ENCODE data around the gene EXD1.
A peak's percentile ranks its signal among the peaks of the same experiment; 100 is the strongest.

The EXD1 gene

GRCh38 chr15:41169086-41169485, 61.5 kb downstream of the EXD1 start:
- ATAC-seq: no peak
- TF ChIP-seq ZC3H10 (CRISPR knock-in tag; IDR thresholded peaks at IDR 0.05): no peak
- TF ChIP-seq ZFP30 (CRISPR knock-in tag; IDR thresholded peaks at IDR 0.05): no peak
- TF ChIP-seq PPARA (CRISPR knock-in tag; IDR thresholded peaks at IDR 0.05; ENCODE audit: borderline replicate concordance): no peak
- no peak for TF ChIP-seq CREB5 (CRISPR knock-in tag; IDR thresholded peaks at IDR 0.05; ENCODE audit: low read depth)
- no peak for TF ChIP-seq TSHZ2 (CRISPR knock-in tag; IDR thresholded peaks at IDR 0.05)
- TF ChIP-seq SNAI2 (CRISPR knock-in tag; IDR thresholded peaks at IDR 0.05): no peak
- no peak for TF ChIP-seq RARB (CRISPR knock-in tag; IDR thresholded peaks at IDR 0.05)
- TF ChIP-seq ZNF565 (CRISPR knock-in tag; conservative IDR thresholded peaks at IDR 0.05; ENCODE audit: low read depth): no peak
- no peak for TF ChIP-seq ZNF8 (CRISPR knock-in tag; IDR thresholded peaks at IDR 0.05)
- TF ChIP-seq PATZ1 (CRISPR knock-in tag; IDR thresholded peaks at IDR 0.05; ENCODE audit: borderline replicate concordance): no peak
- TF ChIP-seq, protein P1, sequence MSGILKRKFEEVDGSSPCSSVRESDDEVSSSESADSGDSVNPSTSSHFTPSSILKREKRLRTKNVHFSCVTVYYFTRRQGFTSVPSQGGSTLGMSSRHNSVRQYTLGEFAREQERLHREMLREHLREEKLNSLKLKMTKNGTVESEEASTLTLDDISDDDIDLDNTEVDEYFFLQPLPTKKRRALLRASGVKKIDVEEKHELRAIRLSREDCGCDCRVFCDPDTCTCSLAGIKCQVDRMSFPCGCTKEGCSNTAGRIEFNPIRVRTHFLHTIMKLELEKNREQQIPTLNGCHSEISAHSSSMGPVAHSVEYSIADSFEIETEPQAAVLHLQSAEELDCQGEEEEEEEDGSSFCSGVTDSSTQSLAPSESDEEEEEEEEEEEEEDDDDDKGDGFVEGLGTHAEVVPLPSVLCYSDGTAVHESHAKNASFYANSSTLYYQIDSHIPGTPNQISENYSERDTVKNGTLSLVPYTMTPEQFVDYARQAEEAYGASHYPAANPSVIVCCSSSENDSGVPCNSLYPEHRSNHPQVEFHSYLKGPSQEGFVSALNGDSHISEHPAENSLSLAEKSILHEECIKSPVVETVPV (CRISPR knock-in tag; IDR thresholded peaks at IDR 0.05): no peak
- no peak for TF ChIP-seq TCF4 (CRISPR knock-in tag; IDR thresholded peaks at IDR 0.05; ENCODE audit: borderline replicate concordance)
- no peak for TF ChIP-seq CSDC2 (CRISPR knock-in tag; IDR thresholded peaks at IDR 0.05)
- no peak for TF ChIP-seq GLIS3 (CRISPR knock-in tag; IDR thresholded peaks at IDR 0.05)
- TF ChIP-seq ISL1 (CRISPR knock-in tag; IDR thresholded peaks at IDR 0.05): no peak
- TF ChIP-seq ESRRG (CRISPR knock-in tag; IDR thresholded peaks at IDR 0.05): no peak

- peak; percentile 31; the same call in 2 of the 3 replicates for ATAC-seq
- TF ChIP-seq CSDC2 (CRISPR knock-in tag; IDR thresholded peaks at IDR 0.05): no peak
- no peak for TF ChIP-seq SNAI2 (CRISPR knock-in tag; IDR thresholded peaks at IDR 0.05)
These were observed 68.8 kb downstream of the EXD1 start for GRCh38 chr15:41161736-41162135.

DNA sequence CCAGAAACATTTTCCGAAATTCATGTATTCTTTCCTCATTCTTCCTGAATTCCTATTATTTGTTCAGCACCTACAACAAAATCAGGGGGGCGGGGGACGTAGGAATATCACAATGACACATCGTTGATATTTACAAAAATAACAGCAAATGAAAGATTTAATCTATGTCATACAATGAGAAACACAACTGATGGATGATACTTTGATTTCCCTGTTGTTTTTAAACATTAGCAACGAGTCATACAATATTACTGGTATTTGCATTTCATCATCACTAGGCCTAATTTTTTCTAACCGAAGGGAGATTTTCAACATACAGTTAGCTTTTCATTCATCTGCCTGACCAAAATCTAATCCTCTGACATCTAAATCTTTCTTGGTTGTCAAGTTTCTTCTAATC, 69.2 kb downstream of the EXD1 start:
- no peak for TF ChIP-seq ZNF8 (CRISPR knock-in tag; IDR thresholded peaks at IDR 0.05)
- TF ChIP-seq OSR1 (CRISPR knock-in tag; IDR thresholded peaks at IDR 0.05): no peak
- TF ChIP-seq ZC3H10 (CRISPR knock-in tag; IDR thresholded peaks at IDR 0.05): no peak
- no peak for TF ChIP-seq ZNF565 (CRISPR knock-in tag; conservative IDR thresholded peaks at IDR 0.05; ENCODE audit: low read depth)
- no peak for TF ChIP-seq CSDC2 (CRISPR knock-in tag; IDR thresholded peaks at IDR 0.05)
- TF ChIP-seq ESRRG (CRISPR knock-in tag; IDR thresholded peaks at IDR 0.05): no peak
- no peak for TF ChIP-seq TOX (CRISPR knock-in tag; IDR thresholded peaks at IDR 0.05; ENCODE audit: borderline replicate concordance)
- TF ChIP-seq ARNTL (CRISPR knock-in tag; IDR thresholded peaks at IDR 0.05; ENCODE audit: borderline replicate concordance, low read depth): no peak
- TF ChIP-seq GLIS3 (CRISPR knock-in tag; IDR thresholded peaks at IDR 0.05): no peak
- no peak for TF ChIP-seq SNAI2 (CRISPR knock-in tag; IDR thresholded peaks at IDR 0.05)
- no peak for TF ChIP-seq ZNF70 (CRISPR knock-in tag; IDR thresholded peaks at IDR 0.05)
- no peak for TF ChIP-seq ISL1 (CRISPR knock-in tag; IDR thresholded peaks at IDR 0.05)
- TF ChIP-seq TSHZ2 (CRISPR knock-in tag; IDR thresholded peaks at IDR 0.05): no peak
- no peak for TF ChIP-seq ZFP30 (CRISPR knock-in tag; IDR thresholded peaks at IDR 0.05)
- TF ChIP-seq RARB (CRISPR knock-in tag; IDR thresholded peaks at IDR 0.05): no peak
- TF ChIP-seq PPARA (CRISPR knock-in tag; IDR thresholded peaks at IDR 0.05; ENCODE audit: borderline replicate concordance): no peak
- TF ChIP-seq PATZ1 (CRISPR knock-in tag; IDR thresholded peaks at IDR 0.05; ENCODE audit: borderline replicate concordance): no peak
- no peak for TF ChIP-seq ZFP3 (CRISPR knock-in tag; IDR thresholded peaks at IDR 0.05)
- TF ChIP-seq TCF4 (CRISPR knock-in tag; IDR thresholded peaks at IDR 0.05; ENCODE audit: borderline replicate concordance): no peak
- TF ChIP-seq, protein P1 (CRISPR knock-in tag; IDR thresholded peaks at IDR 0.05): no peak
- peak; percentile 21; the same call in 2 of the 3 replicates for ATAC-seq
